Epithelial cell of esophagus (primary cell): ENCODE results near the gene PLB1.

Source experiments
- DNase-seq: peaks from one replicate; pipeline ENCODE4 v3.0.0; 2010; ENCODE audit warnings: low read depth
- H3K4me3 ChIP-seq: 2 replicates; pipeline ENCODE4 v1.5.1; 2011; ENCODE audit warnings: mild to moderate bottlenecking, low read length, control low read depth
- CTCF ChIP-seq: IDR thresholded peaks from 2 replicates; pipeline ENCODE4 v1.5.1; 2011; ENCODE audit warnings: low read depth, mild to moderate bottlenecking, low read length, control low read depth, inconsistent platforms; ENCODE audit not compliant: insufficient read depth; ENCODE audit errors: missing control alignments

Gene PLB1

GRCh38 chr2:28475088-28475595, 20.7 kb upstream of the PLB1 start:
- no peak for DNase-seq
- H3K4me3 ChIP-seq: no peak overlapping the region
- TF ChIP-seq CTCF: no peak

DNA sequence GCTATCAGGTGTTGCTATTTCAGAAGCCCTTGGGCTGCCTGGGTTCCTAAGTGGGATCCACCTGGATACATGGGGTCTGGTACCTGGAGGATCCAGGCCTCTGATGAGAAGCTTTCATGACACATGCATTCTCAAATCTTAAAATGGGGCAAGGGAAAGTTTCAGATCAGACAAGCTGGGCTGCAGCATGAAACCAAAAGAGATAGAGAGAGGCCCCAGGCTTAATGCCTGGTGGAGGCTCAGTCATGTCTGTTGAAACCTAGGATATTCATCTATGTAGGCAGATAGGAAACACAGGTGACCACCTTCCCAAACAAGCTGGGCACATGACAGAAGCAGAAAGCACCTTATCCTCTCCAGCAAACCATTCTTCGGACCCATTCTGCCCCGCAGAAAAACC, 18.8 kb upstream of the PLB1 start:
- no peak for TF ChIP-seq CTCF
- no peak for DNase-seq
- no peak overlapping the region for H3K4me3 ChIP-seq

GRCh38 chr2:28477645-28478044, 18.2 kb upstream of the PLB1 start:
- H3K4me3 ChIP-seq: no peak overlapping the region
- no peak for TF ChIP-seq CTCF
- DNase-seq: no peak

DNA sequence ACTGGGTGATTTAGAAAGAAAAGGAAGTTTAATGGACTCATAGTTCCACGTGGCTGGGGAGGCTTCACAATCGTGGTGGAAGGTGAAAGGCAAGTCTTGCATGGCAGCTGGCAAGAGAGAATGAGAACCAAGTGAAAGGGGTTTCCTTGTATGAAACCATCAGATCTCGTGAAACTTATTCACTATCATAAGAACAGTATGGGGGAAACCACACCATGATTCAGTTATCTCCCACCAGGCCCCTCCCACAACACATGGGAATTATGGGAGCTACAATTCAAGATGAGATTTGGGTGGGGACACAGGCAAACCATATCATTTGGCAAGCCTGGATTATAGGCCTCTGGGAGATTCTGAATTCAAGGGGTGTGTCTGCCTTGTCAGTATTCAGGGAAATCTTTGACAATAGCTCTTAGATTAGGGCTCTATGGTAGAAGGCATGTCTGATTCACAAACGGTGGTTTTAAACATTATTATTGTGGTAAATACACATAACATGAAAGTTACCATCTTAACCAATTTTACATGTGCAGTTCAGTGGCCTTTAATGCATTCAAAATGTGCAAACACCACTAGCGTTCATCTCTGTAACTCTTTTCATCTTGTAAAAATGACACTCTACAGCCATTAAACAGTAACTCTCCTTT, 15.3 kb upstream of the PLB1 start:
- no peak overlapping the region for H3K4me3 ChIP-seq
- TF ChIP-seq CTCF: no peak
- no peak for DNase-seq

DNA sequence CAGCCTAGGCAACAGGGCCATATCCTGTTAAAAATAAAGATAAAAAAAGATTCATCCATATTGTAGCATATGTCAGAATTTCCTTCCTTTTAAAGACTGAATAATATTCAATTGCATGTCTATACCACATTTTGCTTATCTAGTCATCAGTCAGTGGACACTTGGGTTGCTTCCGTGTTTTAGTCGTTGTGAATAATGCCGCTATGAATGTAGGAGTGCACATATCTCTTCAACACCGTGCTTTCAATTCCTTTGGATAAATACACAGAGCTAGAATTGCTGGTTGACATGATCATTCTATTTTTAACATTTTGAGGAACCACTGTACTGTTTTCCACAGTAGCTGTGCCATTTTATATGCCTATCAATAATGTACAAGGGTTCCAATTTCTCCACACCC, 14.0 kb upstream of the PLB1 start:
- no peak for DNase-seq
- no peak overlapping the region for H3K4me3 ChIP-seq
- no peak for TF ChIP-seq CTCF

DNA sequence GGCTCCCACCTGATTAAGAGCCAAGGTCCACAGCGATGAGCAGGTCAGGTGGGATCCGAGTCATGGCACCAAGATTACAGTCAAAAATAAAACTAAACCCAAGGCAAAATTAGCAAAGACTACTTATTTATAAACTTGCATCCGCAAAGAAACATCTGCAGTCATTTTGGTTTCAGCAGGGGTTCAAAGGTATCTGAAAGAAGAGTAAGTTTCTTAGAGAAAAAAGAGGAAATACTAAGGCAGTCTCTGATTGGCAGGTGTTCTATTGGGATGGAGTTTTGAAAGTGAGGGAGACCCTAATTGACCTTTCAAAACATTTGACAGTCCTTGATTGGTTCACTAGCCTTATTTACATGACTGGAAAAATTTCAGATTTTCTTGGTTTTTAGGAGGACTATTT, 11.0 kb upstream of the PLB1 start:
- TF ChIP-seq CTCF: no peak
- H3K4me3 ChIP-seq: no peak overlapping the region
- DNase-seq: no peak

- DNase-seq: no peak
- H3K4me3 ChIP-seq: no peak overlapping the region
- no peak for TF ChIP-seq CTCF
These were observed 9.3 kb upstream of the PLB1 start for GRCh38 chr2:28486526-28486925.
